ENCODE results near the gene PRDX2.
A peak's percentile ranks its signal among the peaks of the same experiment; 100 is the strongest.

Gene PRDX2

GRCh38 chr19:12766051-12766521 lies 35.5 kb downstream of the PRDX2 start:
- Histone ChIP-seq H3K4me2 (ENCODE audit: low read depth, low read length, poor library complexity, severe bottlenecking) (peak overlapping the region; percentile 59), H3K79me2 (ENCODE audit: insufficient read depth, low read length) (no peaks in the 10 kb centered on the region), H3K9me3 (ENCODE audit: insufficient read depth, low read depth, low read length) (no peaks in the 10 kb centered on the region), H3K4me3 (ENCODE audit: low read length, poor library complexity, severe bottlenecking) (peak overlapping the region; percentile 65), H3K36me3 (ENCODE audit: insufficient read depth, low read length) (no peaks in the 10 kb centered on the region), H3K4me1 (ENCODE audit: insufficient read depth, low read length, poor library complexity, severe bottlenecking) (no peaks in the 10 kb centered on the region), H2AFZ (ENCODE audit: low read length) (peak overlapping the region; percentile 28; the same call in 1 of the 2 replicates), H3K27me3 (ENCODE audit: insufficient read depth, low read length, poor library complexity, severe bottlenecking) (no peaks in the 10 kb centered on the region), H3K9ac (ENCODE audit: low read depth, low read length, poor library complexity, severe bottlenecking) (no peak overlapping the region), H3K9me2 (replicated peaks; ENCODE audit: low read depth, low read length) (no peaks in the 10 kb centered on the region), H4K20me1 (ENCODE audit: insufficient read depth, low read length, poor library complexity, severe bottlenecking) (no peaks in the 10 kb centered on the region), H3F3A (ENCODE audit: low read depth) (no peaks in the 10 kb centered on the region)
- TF ChIP-seq, protein P1, sequence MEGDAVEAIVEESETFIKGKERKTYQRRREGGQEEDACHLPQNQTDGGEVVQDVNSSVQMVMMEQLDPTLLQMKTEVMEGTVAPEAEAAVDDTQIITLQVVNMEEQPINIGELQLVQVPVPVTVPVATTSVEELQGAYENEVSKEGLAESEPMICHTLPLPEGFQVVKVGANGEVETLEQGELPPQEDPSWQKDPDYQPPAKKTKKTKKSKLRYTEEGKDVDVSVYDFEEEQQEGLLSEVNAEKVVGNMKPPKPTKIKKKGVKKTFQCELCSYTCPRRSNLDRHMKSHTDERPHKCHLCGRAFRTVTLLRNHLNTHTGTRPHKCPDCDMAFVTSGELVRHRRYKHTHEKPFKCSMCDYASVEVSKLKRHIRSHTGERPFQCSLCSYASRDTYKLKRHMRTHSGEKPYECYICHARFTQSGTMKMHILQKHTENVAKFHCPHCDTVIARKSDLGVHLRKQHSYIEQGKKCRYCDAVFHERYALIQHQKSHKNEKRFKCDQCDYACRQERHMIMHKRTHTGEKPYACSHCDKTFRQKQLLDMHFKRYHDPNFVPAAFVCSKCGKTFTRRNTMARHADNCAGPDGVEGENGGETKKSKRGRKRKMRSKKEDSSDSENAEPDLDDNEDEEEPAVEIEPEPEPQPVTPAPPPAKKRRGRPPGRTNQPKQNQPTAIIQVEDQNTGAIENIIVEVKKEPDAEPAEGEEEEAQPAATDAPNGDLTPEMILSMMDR (conservative IDR thresholded peaks at IDR 0.05; ENCODE audit: low read length), result peak; percentile 55
- no peak for TF ChIP-seq EZH2phosphoT487 (IDR thresholded peaks at IDR 0.05; ENCODE audit: borderline replicate concordance)

DNA sequence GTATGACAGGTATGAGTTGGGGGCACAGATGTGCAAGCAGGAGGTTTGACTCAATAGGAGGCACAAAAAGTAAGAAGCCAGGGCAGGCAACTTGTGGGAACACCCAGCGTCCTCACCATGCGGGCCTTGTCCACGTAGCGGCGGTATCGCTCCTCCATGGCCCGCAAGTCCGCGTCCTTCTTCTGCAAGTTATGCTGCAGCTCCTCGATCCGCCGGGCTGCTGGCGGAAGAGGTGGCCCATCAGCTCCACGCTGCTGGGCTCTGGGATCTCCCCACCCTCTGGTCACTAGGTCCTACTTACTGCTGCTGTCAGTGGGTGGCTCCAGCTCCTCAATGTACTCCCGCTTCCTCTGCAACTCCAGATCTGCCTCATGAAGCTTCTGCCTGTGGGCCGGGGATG lies 36.9 kb downstream of the PRDX2 start:
- Histone ChIP-seq H3K4me3 (ENCODE audit: low read length, poor library complexity, severe bottlenecking) (no peak overlapping the region), H3K36me3 (ENCODE audit: insufficient read depth, low read length) (no peaks in the 10 kb centered on the region), H3K9ac (ENCODE audit: low read depth, low read length, poor library complexity, severe bottlenecking) (no peak overlapping the region), H3K9me3 (ENCODE audit: insufficient read depth, low read depth, low read length) (no peaks in the 10 kb centered on the region), H3K4me1 (ENCODE audit: insufficient read depth, low read length, poor library complexity, severe bottlenecking) (no peaks in the 10 kb centered on the region), H3K79me2 (ENCODE audit: insufficient read depth, low read length) (no peaks in the 10 kb centered on the region), H3K4me2 (ENCODE audit: low read depth, low read length, poor library complexity, severe bottlenecking) (no peak overlapping the region), H4K20me1 (ENCODE audit: insufficient read depth, low read length, poor library complexity, severe bottlenecking) (no peaks in the 10 kb centered on the region), H3K27me3 (ENCODE audit: insufficient read depth, low read length, poor library complexity, severe bottlenecking) (no peaks in the 10 kb centered on the region), H2AFZ (ENCODE audit: low read length) (no peak overlapping the region), H3K9me2 (replicated peaks; ENCODE audit: low read depth, low read length) (no peaks in the 10 kb centered on the region), H3F3A (ENCODE audit: low read depth) (no peaks in the 10 kb centered on the region)
- TF ChIP-seq EZH2phosphoT487 (IDR thresholded peaks at IDR 0.05; ENCODE audit: borderline replicate concordance), result no peak
- TF ChIP-seq, protein P1 (conservative IDR thresholded peaks at IDR 0.05; ENCODE audit: low read length), result no peak

DNA sequence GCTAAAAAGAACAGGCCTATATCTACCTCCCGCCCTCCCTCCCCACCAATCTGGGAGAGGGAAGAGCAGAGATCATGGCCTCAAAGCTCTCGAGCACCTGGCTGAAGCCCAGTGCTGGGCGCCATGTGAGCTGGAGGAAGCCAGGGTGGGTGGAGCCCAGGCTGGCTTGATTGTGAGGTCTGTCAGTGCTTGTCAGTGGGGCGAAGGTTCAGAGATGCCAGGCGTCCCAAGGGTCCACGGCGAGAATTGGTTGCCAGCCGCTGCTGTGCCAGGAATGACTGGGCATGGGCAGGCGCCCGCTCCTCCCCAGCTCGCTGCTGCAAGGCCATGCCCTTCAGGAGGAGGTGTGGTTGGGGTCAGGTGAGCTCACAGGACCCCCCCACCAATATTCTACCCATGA lies 38.5 kb downstream of the PRDX2 start:
- H3K4me3 ChIP-seq (ENCODE audit: low read length, poor library complexity, severe bottlenecking), result no peak overlapping the region
- H3K9me3 ChIP-seq (ENCODE audit: insufficient read depth, low read depth, low read length), result no peaks in the 10 kb centered on the region
- no peak for TF ChIP-seq EZH2phosphoT487 (IDR thresholded peaks at IDR 0.05; ENCODE audit: borderline replicate concordance)
- TF ChIP-seq, protein P1 (conservative IDR thresholded peaks at IDR 0.05; ENCODE audit: low read length), result no peak
- no peaks in the 10 kb centered on the region for H3F3A ChIP-seq (ENCODE audit: low read depth)
- H3K9me2 ChIP-seq (replicated peaks; ENCODE audit: low read depth, low read length), result no peaks in the 10 kb centered on the region
- H4K20me1 ChIP-seq (ENCODE audit: insufficient read depth, low read length, poor library complexity, severe bottlenecking), result no peaks in the 10 kb centered on the region
- H3K4me2 ChIP-seq (ENCODE audit: low read depth, low read length, poor library complexity, severe bottlenecking), result no peak overlapping the region
- H3K9ac ChIP-seq (ENCODE audit: low read depth, low read length, poor library complexity, severe bottlenecking), result no peak overlapping the region
- H3K27me3 ChIP-seq (ENCODE audit: insufficient read depth, low read length, poor library complexity, severe bottlenecking), result no peaks in the 10 kb centered on the region
- no peaks in the 10 kb centered on the region for H3K36me3 ChIP-seq (ENCODE audit: insufficient read depth, low read length)
- H3K79me2 ChIP-seq (ENCODE audit: insufficient read depth, low read length), result no peaks in the 10 kb centered on the region
- no peak overlapping the region for H2AFZ ChIP-seq (ENCODE audit: low read length)
- H3K4me1 ChIP-seq (ENCODE audit: insufficient read depth, low read length, poor library complexity, severe bottlenecking), result no peaks in the 10 kb centered on the region
